Activated naive CD4-positive, alpha-beta T cell treated with anti-CD3 and anti-CD28 coated beads, Interleukin-2, amount 50 U/mL, for 72 hours (primary cell): Measurements from ENCODE around the gene KCNJ10. TPM values are rescaled to one million over a fixed set of nuclear protein-coding genes. Genes with fewer than 3 reads are reported as not detected.
A peak's percentile ranks its signal among the peaks of the same experiment; 100 is the strongest.

Experiments
- ATAC-seq, 2 donors: fragments of 150-1000 bp; cut with Tn5 transposase; 2 replicates each; pipeline ENCODE4 v1.10.0; 2021; ENCODE audit warnings: mild to moderate bottlenecking in 2 of 2, moderate library complexity in 2 of 2
- DNase-seq, 2 donors: peaks; one replicate each; pipeline ENCODE4 v3.0.0; 2021 to 2022; ENCODE audit warnings: low spot score in 2 of 2
- H3K27ac Mint-ChIP-seq, 2 donors: one replicate each; pipeline ENCODE4 v1.8.0; 2022; ENCODE audit warnings: mild to moderate bottlenecking in 2 of 2, mixed read lengths in 2 of 2
- H3K36me3 Mint-ChIP-seq, 2 donors: one replicate each; pipeline ENCODE4 v1.8.0; 2022; ENCODE audit warnings: mixed read lengths in 2 of 2
- H3K9me3 Mint-ChIP-seq, 2 donors: one replicate each; pipeline ENCODE4 v1.8.0; 2022; ENCODE audit warnings: mixed read lengths in 2 of 2
- total RNA-seq, 2 donors: library from RNA; stranded (reverse); gene quantifications; one replicate each; pipeline ENCODE4 v1.2.3, GENCODE V29; 2022

Gene KCNJ10
- total RNA-seq, 2 donors from 2014 or later: not detected

DNA sequence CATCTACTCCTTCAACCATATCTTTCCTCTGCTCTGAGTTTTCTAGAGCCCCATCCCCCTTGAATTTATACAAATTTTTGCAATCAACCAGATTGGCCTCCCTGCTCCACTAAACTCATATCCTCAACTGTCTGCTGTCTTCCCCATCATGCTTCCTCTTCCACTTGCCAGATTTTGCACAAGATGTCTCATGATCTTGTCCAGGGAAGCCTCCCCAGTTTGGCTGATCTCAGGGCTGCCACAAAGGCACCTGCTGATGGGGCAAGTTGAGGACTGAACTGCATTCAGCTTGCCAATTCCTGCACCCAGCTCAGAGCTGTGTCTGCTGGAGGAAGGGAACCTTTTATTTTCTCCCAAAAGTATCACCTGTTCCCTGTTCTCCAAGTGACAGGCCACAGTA, 7.5 kb upstream of the KCNJ10 start:
- Mint-ChIP-seq H3K36me3 (no peaks in the 10 kb centered on the region), H3K27ac (no peak overlapping the region), H3K9me3 (no peaks in the 10 kb centered on the region)
- ATAC-seq (no peak), DNase-seq (no peak)

DNA sequence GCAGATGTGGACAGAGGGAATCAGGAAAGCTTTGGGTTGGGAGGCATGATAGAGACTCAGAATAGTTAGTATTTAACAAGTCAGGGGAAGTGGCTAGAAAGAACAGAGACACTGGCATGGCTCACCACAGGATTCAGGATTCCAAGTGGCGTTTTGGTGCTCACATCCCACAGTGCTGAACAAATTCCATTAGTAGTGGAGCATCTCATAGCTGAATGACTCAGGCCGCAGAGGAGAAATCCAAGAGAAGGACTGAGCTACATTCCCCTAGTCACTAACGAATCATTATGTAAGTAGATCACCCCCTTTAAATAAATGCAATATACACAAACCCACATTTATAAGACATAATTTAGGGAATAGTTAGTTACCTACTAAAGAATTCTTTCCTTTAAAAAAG, 6.3 kb upstream of the KCNJ10 start:
- Mint-ChIP-seq H3K9me3 (no peaks in the 10 kb centered on the region), H3K36me3 (no peaks in the 10 kb centered on the region), H3K27ac (no peak overlapping the region)
- ATAC-seq (no peak), DNase-seq (no peak)

DNA sequence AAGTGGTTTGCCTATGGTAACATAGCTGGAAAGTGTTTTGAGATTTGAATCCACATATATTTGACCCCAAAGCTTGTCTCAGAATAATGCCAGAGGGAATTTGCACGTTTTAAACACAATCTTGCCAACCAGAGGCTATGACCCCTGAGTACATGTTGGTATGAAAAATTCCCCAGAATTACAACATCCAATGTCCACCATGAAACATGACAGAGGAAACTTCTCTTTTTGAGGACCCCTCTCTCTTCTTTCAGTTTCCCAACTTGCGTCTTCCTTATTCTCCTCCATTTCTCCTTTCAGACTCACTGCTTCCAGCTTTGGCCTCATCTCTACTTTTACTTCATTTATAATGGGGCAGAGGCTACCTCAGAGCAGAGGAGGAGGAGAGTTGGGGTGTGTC, 5.9 kb upstream of the KCNJ10 start:
- Mint-ChIP-seq H3K36me3 (no peaks in the 10 kb centered on the region), H3K9me3 (no peaks in the 10 kb centered on the region), H3K27ac (no peak overlapping the region)
- no peak for ATAC-seq
- no peak for DNase-seq

- no peak overlapping the region for H3K27ac Mint-ChIP-seq
- no peaks in the 10 kb centered on the region for H3K9me3 Mint-ChIP-seq
- no peaks in the 10 kb centered on the region for H3K36me3 Mint-ChIP-seq
- DNase-seq: no peak
- ATAC-seq: no peak
Measured at GRCh38 chr1:160074865-160075264, 4.9 kb upstream of the KCNJ10 start.

- H3K36me3 Mint-ChIP-seq: no peaks in the 10 kb centered on the region
- H3K27ac Mint-ChIP-seq: no peak overlapping the region
- no peak for DNase-seq
- H3K9me3 Mint-ChIP-seq: no peaks in the 10 kb centered on the region
- ATAC-seq: no peak
Measured at GRCh38 chr1:160071289-160071688, 1.3 kb upstream of the KCNJ10 start.

GRCh38 chr1:160070243-160071163, 543 bp upstream of the KCNJ10 start:
- peak overlapping the region; percentile 17 to 46 for H3K27ac Mint-ChIP-seq
- peak; percentile 65 to 82 for ATAC-seq

DNA sequence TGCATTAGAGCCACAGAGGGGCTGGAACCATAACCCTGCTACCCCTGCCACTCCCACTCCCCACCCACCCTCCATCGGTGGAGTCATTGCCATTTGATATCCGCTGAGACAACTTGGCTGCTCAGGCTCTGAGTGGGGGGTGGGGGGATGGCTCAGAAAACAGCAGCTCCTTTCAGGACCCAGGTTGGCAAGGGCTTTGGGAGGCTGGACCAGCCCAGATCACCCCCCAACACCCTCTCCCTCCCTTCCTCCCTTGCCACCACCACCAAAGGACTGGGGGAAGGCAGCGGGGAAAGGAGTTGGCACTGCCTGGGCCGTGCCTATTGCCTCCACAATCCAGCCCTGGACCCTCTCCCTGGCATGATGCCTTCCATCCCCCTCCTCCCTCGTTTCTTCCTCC, 1.7 kb downstream of the KCNJ10 start:
- DNase-seq (no peak), ATAC-seq (no peak)
- Mint-ChIP-seq H3K27ac (no peak overlapping the region), H3K36me3 (no peaks in the 10 kb centered on the region), H3K9me3 (no peaks in the 10 kb centered on the region)

More at GRCh38 chr1:160070243-160071163, 543 bp upstream of the KCNJ10 start:
- peak in 1 of 2 donors; percentile 55 for DNase-seq
- no peaks in the 10 kb centered on the region for H3K9me3 Mint-ChIP-seq
- H3K36me3 Mint-ChIP-seq: no peaks in the 10 kb centered on the region

GRCh38 chr1:160066829-160067745, 2.9 kb downstream of the KCNJ10 start:
- ATAC-seq: no peak
- Mint-ChIP-seq H3K9me3 (no peaks in the 10 kb centered on the region), H3K27ac (no peak overlapping the region), H3K36me3 (no peaks in the 10 kb centered on the region)
- no peak for DNase-seq

DNA sequence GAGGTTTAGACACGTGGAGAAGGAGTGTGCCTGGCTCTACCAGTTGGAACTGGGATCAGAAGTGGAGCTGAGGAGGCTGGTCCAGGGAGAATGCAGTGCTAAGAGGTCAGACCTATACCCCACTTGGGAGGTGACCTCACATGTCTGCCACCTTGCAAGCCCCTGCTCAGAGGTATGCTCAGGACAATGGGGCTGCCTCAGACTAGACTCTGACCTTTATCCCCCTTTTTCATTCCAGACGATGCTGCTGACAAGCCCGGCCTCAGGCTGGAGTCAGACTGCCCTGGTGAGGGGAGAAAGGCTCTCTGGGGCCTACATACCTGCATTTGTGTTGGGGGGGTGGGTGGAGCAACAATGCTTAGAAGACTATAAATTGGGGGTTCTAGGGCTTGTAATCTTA, 5.2 kb downstream of the KCNJ10 start:
- no peak for DNase-seq
- no peak for ATAC-seq
- no peaks in the 10 kb centered on the region for H3K36me3 Mint-ChIP-seq
- H3K27ac Mint-ChIP-seq: no peak overlapping the region
- H3K9me3 Mint-ChIP-seq: no peaks in the 10 kb centered on the region

- no peaks in the 10 kb centered on the region for H3K36me3 Mint-ChIP-seq
- H3K9me3 Mint-ChIP-seq: no peaks in the 10 kb centered on the region
- H3K27ac Mint-ChIP-seq: no peak overlapping the region
- DNase-seq: no peak
- no peak for ATAC-seq
Measured at GRCh38 chr1:160064164-160064563, 5.8 kb downstream of the KCNJ10 start.

DNA sequence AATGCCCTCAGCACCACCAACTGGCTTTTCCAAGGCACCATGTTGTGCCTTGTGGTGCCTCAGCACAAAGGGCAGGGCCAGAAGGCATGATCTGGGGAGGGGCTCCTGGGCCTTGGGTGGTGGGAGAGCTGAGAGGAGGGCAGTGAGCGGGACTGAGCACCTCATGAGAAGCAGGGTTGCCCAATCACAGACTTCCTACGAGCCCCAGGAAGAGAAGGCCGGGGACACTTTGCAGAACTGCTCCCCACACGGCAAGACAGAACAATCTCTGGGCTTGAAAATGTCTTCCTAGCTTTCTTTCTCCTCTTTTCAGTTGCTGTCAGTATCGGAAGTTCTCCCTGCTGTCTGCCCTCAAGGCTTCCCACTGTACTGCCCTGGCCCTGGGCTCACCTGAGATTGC, 6.8 kb downstream of the KCNJ10 start:
- Mint-ChIP-seq H3K36me3 (no peaks in the 10 kb centered on the region), H3K9me3 (no peaks in the 10 kb centered on the region), H3K27ac (no peak overlapping the region)
- ATAC-seq: no peak
- no peak for DNase-seq

DNA sequence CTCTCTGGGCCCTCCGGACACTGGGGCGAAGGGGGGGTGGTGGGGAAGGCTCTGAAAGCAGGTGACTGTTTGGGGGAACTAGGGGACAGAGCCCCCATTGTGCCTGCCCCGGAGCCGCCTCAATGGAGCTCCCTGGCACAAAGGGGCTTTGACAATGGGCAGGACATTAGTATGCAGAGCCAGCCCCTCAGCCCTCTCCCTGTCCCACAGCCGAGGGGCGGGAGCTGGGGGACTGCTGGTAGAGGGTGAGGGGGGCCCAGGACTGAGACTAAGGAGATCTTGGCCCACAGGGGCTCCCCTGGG, 7.8 kb downstream of the KCNJ10 start:
- ATAC-seq: no peak
- H3K27ac Mint-ChIP-seq: no peak overlapping the region
- DNase-seq: no peak
- H3K9me3 Mint-ChIP-seq: no peaks in the 10 kb centered on the region
- no peaks in the 10 kb centered on the region for H3K36me3 Mint-ChIP-seq

DNA sequence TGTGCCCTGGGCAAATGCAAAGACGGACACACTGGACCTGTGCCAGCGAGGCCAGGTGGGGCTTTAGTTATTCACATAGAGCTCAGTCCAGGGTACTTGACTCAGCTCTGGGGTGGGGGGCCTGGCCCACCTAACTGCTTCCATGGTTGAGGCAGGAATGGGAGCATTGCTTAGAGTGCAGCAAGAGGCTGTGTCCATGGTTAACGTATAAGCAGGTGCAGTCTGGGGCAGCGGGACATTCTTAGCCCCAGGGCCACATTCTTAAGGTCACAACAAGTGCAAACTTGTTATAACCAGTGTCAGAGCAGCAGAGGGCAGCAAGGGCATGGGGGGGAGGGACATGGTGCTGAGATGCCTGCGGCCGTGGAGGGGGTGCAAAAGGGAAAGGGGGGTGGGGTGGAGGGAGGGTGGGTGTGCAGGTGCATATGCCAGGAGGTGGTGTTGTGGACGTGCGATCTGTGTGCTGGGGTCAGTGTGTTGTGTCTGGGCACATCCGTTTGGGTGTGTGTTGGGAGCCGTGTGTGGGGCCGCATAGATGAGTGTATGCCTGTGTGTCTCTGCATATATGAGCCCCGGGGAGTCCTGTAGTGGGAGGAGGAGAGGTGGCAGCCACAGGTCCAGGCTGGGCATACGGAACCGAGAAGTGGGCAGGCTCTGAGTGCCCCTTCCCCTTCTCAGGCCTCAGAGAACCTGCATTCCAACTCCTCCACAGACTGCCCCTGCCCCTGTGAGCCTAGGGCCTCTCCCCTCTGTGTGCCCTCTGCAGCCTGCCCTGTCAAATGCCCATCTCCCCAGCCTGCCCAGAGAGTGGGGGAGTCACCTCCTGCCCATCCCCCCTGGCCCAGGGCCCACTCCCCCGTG, 8.4 kb downstream of the KCNJ10 start:
- Mint-ChIP-seq H3K36me3 (no peaks in the 10 kb centered on the region), H3K9me3 (no peaks in the 10 kb centered on the region), H3K27ac (no peak overlapping the region)
- ATAC-seq: no peak
- no peak for DNase-seq

GRCh38 chr1:160058087-160058486, 11.9 kb downstream of the KCNJ10 start:
- ATAC-seq: no peak
- DNase-seq: no peak
- no peaks in the 10 kb centered on the region for H3K36me3 Mint-ChIP-seq
- no peaks in the 10 kb centered on the region for H3K9me3 Mint-ChIP-seq
- no peak overlapping the region for H3K27ac Mint-ChIP-seq

DNA sequence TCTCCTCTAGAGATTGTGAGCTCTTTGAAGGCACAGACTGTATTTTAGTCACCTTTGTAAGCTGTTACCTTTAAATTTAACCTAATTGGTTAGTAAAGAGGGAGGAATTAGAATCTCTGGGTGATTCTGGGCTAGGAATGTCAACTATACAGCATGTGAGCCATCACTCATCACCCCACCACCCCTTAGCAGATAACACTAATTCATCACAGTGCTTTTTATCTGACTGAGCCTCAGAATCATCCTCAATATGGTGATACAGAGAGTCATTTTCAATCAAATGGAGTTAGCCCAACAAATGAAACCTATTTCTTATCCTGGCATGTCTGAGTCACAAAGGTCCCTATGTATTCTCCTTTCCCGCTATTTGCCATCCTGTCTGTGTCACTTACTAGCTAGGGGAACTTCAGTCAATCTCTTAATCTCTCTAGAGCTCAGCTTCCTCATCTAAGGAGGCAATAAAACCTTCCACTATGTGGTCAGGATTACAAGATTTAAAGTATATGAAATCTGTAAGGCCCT, 13.3 kb downstream of the KCNJ10 start:
- Mint-ChIP-seq H3K9me3 (no peaks in the 10 kb centered on the region), H3K27ac (no peak overlapping the region), H3K36me3 (no peaks in the 10 kb centered on the region)
- no peak for DNase-seq
- ATAC-seq: peak in 1 of 2 donors; percentile 56

- ATAC-seq (no peak), DNase-seq (no peak)
- Mint-ChIP-seq H3K36me3 (no peaks in the 10 kb centered on the region), H3K9me3 (no peaks in the 10 kb centered on the region), H3K27ac (no peak overlapping the region)
Measured at GRCh38 chr1:160053548-160054365, 16.2 kb downstream of the KCNJ10 start.
